Esophagus squamous epithelium (tissue), 5 donors: Measurements from ENCODE around the gene VSIG10L. TPM values are rescaled to one million over a fixed set of nuclear protein-coding genes. Genes with fewer than 3 reads are reported as not detected.

Experiments used
- DNase-seq: peaks from one replicate; lab custom pipeline; 2025; lab: John Stamatoyannopoulos, UW
- H3K27ac ChIP-seq, 4 donors: fragments of 200-600 bp; sonication (generic); one replicate each; pipeline ENCODE4 v1.5.1; 2016 to 2019; ENCODE audit warnings: mild to moderate bottlenecking in 1 of 4
- H3K27me3 ChIP-seq, 4 donors: fragments of 200-600 bp; sonication (generic); 1 replicate in 3 of 4; 2 replicates in 1 of 4; pipeline versions ENCODE4 v1.5.1 to v1.6.0; 2017 to 2021; ENCODE audit warnings: antibody characterized with exemption in 1 of 4
- H3K36me3 ChIP-seq, 3 donors: fragments of 200-600 bp; sonication (generic); one replicate each; pipeline ENCODE4 v1.5.1; 2016 to 2019
- H3K4me1 ChIP-seq, 3 donors: fragments of 200-600 bp; sonication (generic); one replicate each; pipeline ENCODE4 v1.5.1; 2017 to 2019
- H3K4me3 ChIP-seq, 4 donors: fragments of 200-600 bp; sonication (generic); 1 replicate in 3 of 4; 2 replicates in 1 of 4; pipeline ENCODE4 v1.5.1; 2016 to 2019; ENCODE audit warnings: mild to moderate bottlenecking in 2 of 4, moderate library complexity in 1 of 4
- H3K9me3 ChIP-seq, 3 donors: fragments of 200-600 bp; sonication (generic); one replicate each; pipeline ENCODE4 v1.5.1; 2016 to 2019
- POLR2A ChIP-seq, 4 donors: fragments of 450-650 bp; IDR thresholded peaks; one replicate each; pipeline ENCODE4 v1.6.1; 2017; ENCODE audit warnings: antibody characterized with exemption in 4 of 4, mild to moderate bottlenecking in 4 of 4, moderate library complexity in 3 of 4
- WGBS, 2 donors: methylation state at CpG; one replicate each; pipeline ENCODE4 v1.1.5; 2018; 5-methylcytosine and 5-hydroxymethylcytosine counted together
- intact Hi-C: fragments of 100-400 bp; cut with DNase I; formaldehyde crosslinking; loops from one replicate; pipeline ENCODE4 v1.15.0; 2022
- total RNA-seq, 4 donors: library from RNA; depleted of rRNA; stranded (reverse); fragments of >200 nt; gene quantifications; one replicate each; pipeline ENCODE4 v1.1.0, GENCODE V29; 2016
- TF ChIP-seq, protein P1 (sequence below), 6 experiments: fragments of 450-650 bp in 4 of 6; fragments of 200-600 bp in 2 of 6; sonication (generic) in 2 of 6; IDR thresholded peaks; one replicate each; pipeline ENCODE4 v1.5.1; 2016 to 2019; ENCODE audit warnings: antibody characterized with exemption in 6 of 6, mild to moderate bottlenecking in 4 of 6, moderate library complexity in 4 of 6
- donor health status: DM: yes; HTN: yes; CAD: no.

Gene VSIG10L
- total RNA-seq, 4 donors from 2014 or later, result 36.4 to 201 (median 50.6) TPM

- H3K27me3 ChIP-seq, result peaks cover 0 to 55% (median 2%) of the 10 kb centered on the region in 4 donors
- 59 to 65% methylated on average over 5 to 6 of the region's 14 CpGs for WGBS, 2 donors
Measured at GRCh38 chr19:51293571-51294210, 48.2 kb downstream of the VSIG10L start.

DNA sequence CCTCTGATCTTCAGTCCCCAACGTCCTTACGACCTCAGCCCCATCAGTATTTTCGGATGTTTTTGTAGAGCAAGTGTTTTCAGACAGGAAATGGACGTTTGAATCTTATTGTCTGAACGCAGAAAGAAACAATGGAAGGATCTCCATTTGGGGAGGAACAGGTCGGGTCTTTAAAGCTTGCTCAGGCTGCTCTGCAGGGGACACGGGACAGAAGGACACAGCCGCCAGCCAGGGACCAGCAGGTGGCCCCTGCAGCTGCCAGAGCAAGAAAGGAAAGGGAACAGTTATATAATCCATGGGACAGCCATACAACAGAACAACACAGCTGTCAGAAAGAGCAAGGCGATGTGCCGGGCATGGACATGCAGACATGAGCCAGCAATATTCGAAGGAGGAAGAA, 49.0 kb downstream of the VSIG10L start:
- Histone ChIP-seq H3K27me3 (peaks cover 0 to 59% (median 2%) of the 10 kb centered on the region in 4 donors), H3K4me1 (no peaks in the 10 kb centered on the region), H3K36me3 (no peaks in the 10 kb centered on the region), H3K9me3 (no peaks in the 10 kb centered on the region), H3K4me3 (no peak overlapping the region), H3K27ac (no peak overlapping the region)
- intact Hi-C loops, result no loop called here
- DNase-seq, result no peak
- TF ChIP-seq, protein P1, sequence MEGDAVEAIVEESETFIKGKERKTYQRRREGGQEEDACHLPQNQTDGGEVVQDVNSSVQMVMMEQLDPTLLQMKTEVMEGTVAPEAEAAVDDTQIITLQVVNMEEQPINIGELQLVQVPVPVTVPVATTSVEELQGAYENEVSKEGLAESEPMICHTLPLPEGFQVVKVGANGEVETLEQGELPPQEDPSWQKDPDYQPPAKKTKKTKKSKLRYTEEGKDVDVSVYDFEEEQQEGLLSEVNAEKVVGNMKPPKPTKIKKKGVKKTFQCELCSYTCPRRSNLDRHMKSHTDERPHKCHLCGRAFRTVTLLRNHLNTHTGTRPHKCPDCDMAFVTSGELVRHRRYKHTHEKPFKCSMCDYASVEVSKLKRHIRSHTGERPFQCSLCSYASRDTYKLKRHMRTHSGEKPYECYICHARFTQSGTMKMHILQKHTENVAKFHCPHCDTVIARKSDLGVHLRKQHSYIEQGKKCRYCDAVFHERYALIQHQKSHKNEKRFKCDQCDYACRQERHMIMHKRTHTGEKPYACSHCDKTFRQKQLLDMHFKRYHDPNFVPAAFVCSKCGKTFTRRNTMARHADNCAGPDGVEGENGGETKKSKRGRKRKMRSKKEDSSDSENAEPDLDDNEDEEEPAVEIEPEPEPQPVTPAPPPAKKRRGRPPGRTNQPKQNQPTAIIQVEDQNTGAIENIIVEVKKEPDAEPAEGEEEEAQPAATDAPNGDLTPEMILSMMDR (IDR thresholded peaks at IDR 0.05), result no peak
- TF ChIP-seq POLR2A (IDR thresholded peaks at IDR 0.05), result no peak
- WGBS, 2 donors, result 36 to 39% methylated on average over 11 of the region's 11 CpGs

More at GRCh38 chr19:51293571-51294210, 48.2 kb downstream of the VSIG10L start:
- DNase-seq, result no peak
- intact Hi-C loops, result no loop called here
- Histone ChIP-seq H3K4me3 (no peak overlapping the region), H3K27ac (no peak overlapping the region), H3K9me3 (no peaks in the 10 kb centered on the region), H3K36me3 (no peaks in the 10 kb centered on the region), H3K4me1 (no peaks in the 10 kb centered on the region)
- TF ChIP-seq, protein P1 (IDR thresholded peaks at IDR 0.05), result no peak
- TF ChIP-seq POLR2A (IDR thresholded peaks at IDR 0.05), result no peak

- peaks cover 0 to 49% (median 0%) of the 10 kb centered on the region in 4 donors for H3K27me3 ChIP-seq
- no peaks in the 10 kb centered on the region for H3K9me3 ChIP-seq
- 86 to 100% methylated on average over 1 of the region's 1 CpG for WGBS, 2 donors
- intact Hi-C loops, result no loop called here
- H3K36me3 ChIP-seq, result no peaks in the 10 kb centered on the region
- H3K4me3 ChIP-seq, result no peak overlapping the region
- H3K4me1 ChIP-seq, result no peaks in the 10 kb centered on the region
- no peak overlapping the region for H3K27ac ChIP-seq
- DNase-seq, result no peak
- no peak for TF ChIP-seq POLR2A (IDR thresholded peaks at IDR 0.05)
- TF ChIP-seq, protein P1 (IDR thresholded peaks at IDR 0.05), result no peak
Measured at GRCh38 chr19:51289635-51290034, 52.3 kb downstream of the VSIG10L start.

- no peak for DNase-seq
- 69 to 75% methylated on average over 3 of the region's 3 CpGs for WGBS, 2 donors
- Histone ChIP-seq H3K4me1 (no peaks in the 10 kb centered on the region), H3K36me3 (no peaks in the 10 kb centered on the region), H3K27me3 (peaks cover 0 to 24% (median 0%) of the 10 kb centered on the region in 4 donors), H3K4me3 (no peak overlapping the region), H3K9me3 (no peaks in the 10 kb centered on the region), H3K27ac (no peak overlapping the region)
- TF ChIP-seq, protein P1 (IDR thresholded peaks at IDR 0.05), result no peak
- no peak for TF ChIP-seq POLR2A (IDR thresholded peaks at IDR 0.05)
- intact Hi-C loops, result no loop called here
Measured at GRCh38 chr19:51285682-51286081, 56.3 kb downstream of the VSIG10L start.

DNA sequence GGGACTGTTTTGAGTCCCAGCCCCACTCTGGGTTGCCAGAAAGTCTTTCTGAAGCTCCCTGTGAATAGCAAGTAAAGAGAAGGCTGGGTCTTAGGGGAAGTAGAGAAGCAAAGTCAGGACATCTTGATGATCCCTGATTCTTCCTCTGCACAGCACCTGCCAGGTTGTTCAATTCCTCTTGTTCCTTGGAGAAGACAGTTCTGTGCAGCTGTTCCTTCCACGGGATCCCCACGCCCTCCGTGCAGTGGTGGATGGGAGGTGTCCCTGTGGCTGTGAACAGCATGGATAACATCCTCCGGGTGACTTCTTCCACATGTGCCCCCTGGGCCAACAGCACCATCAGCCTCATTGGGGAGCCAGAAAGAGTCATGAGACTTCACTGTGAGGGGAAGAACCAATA, 59.6 kb downstream of the VSIG10L start:
- Histone ChIP-seq H3K4me1 (no peaks in the 10 kb centered on the region), H3K9me3 (no peaks in the 10 kb centered on the region), H3K36me3 (no peaks in the 10 kb centered on the region), H3K4me3 (no peak overlapping the region), H3K27ac (no peak overlapping the region), H3K27me3 (peaks cover 0 to 32% (median 0%) of the 10 kb centered on the region in 4 donors)
- intact Hi-C loops, result no loop called here
- DNase-seq, result no peak
- TF ChIP-seq POLR2A (IDR thresholded peaks at IDR 0.05), result no peak
- TF ChIP-seq, protein P1 (IDR thresholded peaks at IDR 0.05), result no peak
- WGBS, 2 donors, result 40% methylated on average over 3 of the region's 4 CpGs; no CpG with 5 or more reads in 1 of the 2 donors

Other genes with a start within 250 kb of the VSIG10L start
- 10 to 100 TPM; 10.8 to 18.6 (median 13.5) TPM for gene CTU1, start 233.7 kb downstream of the VSIG10L start, total RNA-seq
- 1 to 10 TPM in 3 of 4 donors, under 1 TPM in 1; 0.49 to 4.4 (median 2.4) TPM for gene SIGLEC9, start 217.2 kb downstream of the VSIG10L start, total RNA-seq
- gene SIGLEC7, start 199.8 kb downstream of the VSIG10L start, total RNA-seq, result 1 to 10 TPM in 1 of 4 donors, under 1 TPM in 2, not detected in 1; 0.13 to 3.8 (median 0.32) TPM
- 1 to 10 TPM in 1 of 4 donors, under 1 TPM in 3; 0.30 to 6.7 (median 0.58) TPM for gene CD33, start 117.1 kb downstream of the VSIG10L start, total RNA-seq
- not detected for gene SIGLECL1, start 91.1 kb downstream of the VSIG10L start, total RNA-seq
- gene IGLON5, start 30.5 kb downstream of the VSIG10L start, total RNA-seq, result not detected
- gene ETFB, start 24.2 kb upstream of the VSIG10L start, total RNA-seq, result 100 to 1,000 TPM; 104 to 215 (median 157) TPM
- not detected for gene CLDND2, start 26.9 kb upstream of the VSIG10L start, total RNA-seq
- 1 to 10 TPM in 2 of 4 donors, under 1 TPM in 1, not detected in 1; 0.50 to 2.5 (median 2.2) TPM for gene NKG7, start 30.5 kb upstream of the VSIG10L start, total RNA-seq
- gene LIM2, start 45.8 kb upstream of the VSIG10L start, total RNA-seq, result not detected
- gene C19orf84, start 48.5 kb upstream of the VSIG10L start, total RNA-seq, result not detected
- gene SIGLEC10, start 75.5 kb upstream of the VSIG10L start, total RNA-seq, result 10 to 100 TPM in 1 of 4 donors, 1 to 10 TPM in 3; 2.0 to 17.0 (median 2.9) TPM
- 1 to 10 TPM in 2 of 4 donors, under 1 TPM in 2; 0.31 to 2.5 (median 0.94) TPM for gene SIGLEC8, start 116.3 kb upstream of the VSIG10L start, total RNA-seq
- not detected for gene CEACAM18, start 136.4 kb upstream of the VSIG10L start, total RNA-seq
- under 1 TPM in 2 of 4 donors, not detected in 2; 0.22 to 0.91 TPM for gene SIGLEC12, start 159.7 kb upstream of the VSIG10L start, total RNA-seq
- gene SIGLEC6, start 189.5 kb upstream of the VSIG10L start, total RNA-seq, result 1 to 10 TPM in 1 of 4 donors, not detected in 3; 7.1 TPM
- gene ZNF175, start 229.1 kb upstream of the VSIG10L start, total RNA-seq, result 1 to 10 TPM; 2.5 to 5.7 (median 2.9) TPM